HepG2 (cell line): ENCODE data around the gene FAM83C. TPM values are rescaled to one million over a fixed set of nuclear protein-coding genes. Genes with fewer than 3 reads are reported as not detected.

Experiments
- ARHGAP35 ChIP-seq: sonication (generic); formaldehyde crosslinking; IDR thresholded peaks from 2 replicates; pipeline ENCODE4 v1.9.0; 2022; ENCODE audit warnings: mild to moderate bottlenecking, inconsistent platforms, moderate library complexity, missing genetic modification reagents, borderline replicate concordance
- FOXC1 ChIP-seq: sonication (generic); formaldehyde crosslinking; IDR thresholded peaks from 2 replicates; pipeline ENCODE4 v1.8.0; 2022; ENCODE audit warnings: mild to moderate bottlenecking, missing genetic modification reagents, borderline replicate concordance
- FOXK1 ChIP-seq: sonication (generic); formaldehyde crosslinking; IDR thresholded peaks from 2 replicates; pipeline ENCODE4 v1.4.0; 2020; ENCODE audit warnings: low read depth, missing genetic modification reagents, borderline replicate concordance
- JUN ChIP-seq: sonication (generic); formaldehyde crosslinking; IDR thresholded peaks from 2 replicates; pipeline ENCODE4 v1.4.0; 2020; ENCODE audit warnings: mild to moderate bottlenecking, missing genetic modification reagents
- POGZ ChIP-seq: sonication (generic); formaldehyde crosslinking; IDR thresholded peaks from 2 replicates; pipeline ENCODE4 v1.4.0; 2020; ENCODE audit warnings: mild to moderate bottlenecking, missing genetic modification reagents
- SMARCE1 ChIP-seq: fragments of 450-650 bp; IDR thresholded peaks from 2 replicates; pipeline ENCODE4 v1.6.1; 2017; ENCODE audit warnings: borderline replicate concordance
- SMC3 ChIP-seq: IDR thresholded peaks from 2 replicates; pipeline ENCODE4 v1.6.1; 2011; ENCODE audit warnings: low read length, improper control_type of control experiment
- ZBTB21 ChIP-seq: sonication (generic); formaldehyde crosslinking; IDR thresholded peaks from 2 replicates; pipeline ENCODE4 v1.4.0; 2020; ENCODE audit warnings: missing genetic modification reagents
- ZNF331 ChIP-seq: sonication (generic); formaldehyde crosslinking; IDR thresholded peaks from 2 replicates; pipeline ENCODE4 v1.4.0; 2020; ENCODE audit warnings: missing genetic modification reagents
- ZNF598 ChIP-seq: sonication (generic); formaldehyde crosslinking; IDR thresholded peaks from 2 replicates; pipeline ENCODE4 v1.5.1; 2020; ENCODE audit warnings: mild to moderate bottlenecking, missing genetic modification reagents, borderline replicate concordance
- ZNF614 ChIP-seq: IDR thresholded peaks from 2 replicates; pipeline ENCODE4 v1.6.1; 2018; ENCODE audit warnings: missing biosample characterization, missing genetic modification reagents, inconsistent platforms, borderline replicate concordance
- ZNF672 ChIP-seq: sonication (generic); formaldehyde crosslinking; IDR thresholded peaks from 2 replicates; pipeline ENCODE4 v1.8.1; 2022; ENCODE audit warnings: missing genetic modification reagents
- ZNF674 ChIP-seq: sonication (generic); formaldehyde crosslinking; IDR thresholded peaks from 2 replicates; pipeline ENCODE4 v1.5.0; 2020; ENCODE audit warnings: low read depth, mild to moderate bottlenecking, missing genetic modification reagents
- ZNF710 ChIP-seq: sonication (generic); formaldehyde crosslinking; IDR thresholded peaks from 2 replicates; pipeline ENCODE4 v1.5.0; 2020; ENCODE audit warnings: mild to moderate bottlenecking, missing genetic modification reagents, borderline replicate concordance
- ZNF761 ChIP-seq: sonication (generic); formaldehyde crosslinking; conservative IDR thresholded peaks from 2 replicates; pipeline ENCODE4 v1.4.0; 2020; ENCODE audit warnings: mild to moderate bottlenecking, missing genetic modification reagents
- ZSCAN21 ChIP-seq: sonication (generic); formaldehyde crosslinking; IDR thresholded peaks from 2 replicates; pipeline ENCODE4 v1.8.0; 2022; ENCODE audit warnings: mild to moderate bottlenecking, missing genetic modification reagents, moderate library complexity, borderline replicate concordance
- ZXDC ChIP-seq: sonication (generic); formaldehyde crosslinking; IDR thresholded peaks from 2 replicates; pipeline ENCODE4 v1.5.0; 2020; ENCODE audit warnings: mild to moderate bottlenecking, missing genetic modification reagents
- polyA plus RNA-seq, 8 experiments: library from polyadenylated mRNA; depleted of rRNA in 3 of 8; stranded (reverse) in 7 of 8; unstranded in 1 of 8; fragments of >200 nt; fragmentation: Illumina TruSeq in 4 of 8; extraction: Trizol in 4 of 8; gene quantifications; 2 replicates each; pipeline versions ENCODE4 v1.2.1 to v1.2.3, GENCODE V29; 2011 to 2016; ENCODE audit warnings: low read depth in 4 of 8, missing spikeins in 1 of 8, mixed read lengths in 1 of 8; ENCODE audit not compliant: insufficient read depth in 1 of 8
- total RNA-seq, 5 experiments: library from RNA; depleted of rRNA; stranded (reverse); fragments of >200 nt; fragmentation: Illumina TruSeq; extraction: Trizol; gene quantifications; 2 replicates each; pipeline ENCODE4 v1.2.3, GENCODE V29; 2016; ENCODE audit warnings: low read depth in 1 of 5
- TF ChIP-seq, protein P1 (sequence below), 2 experiments: sonication (generic) in 1 of 2; formaldehyde crosslinking in 1 of 2; IDR thresholded peaks; 2 replicates each; pipeline versions ENCODE4 v1.4.0 to v1.6.1; 2018 to 2020; ENCODE audit warnings: missing genetic modification reagents in 2 of 2, borderline replicate concordance in 1 of 2, low read depth in 1 of 2, mild to moderate bottlenecking in 1 of 2, missing biosample characterization in 1 of 2

FAM83C gene
- total and polyA plus RNA-seq, 2 of the 13 experiments (the other 11 are each of a cell fraction or from before 2014, with no cell fraction given) = 0.04 TPM; not detected in 1

DNA sequence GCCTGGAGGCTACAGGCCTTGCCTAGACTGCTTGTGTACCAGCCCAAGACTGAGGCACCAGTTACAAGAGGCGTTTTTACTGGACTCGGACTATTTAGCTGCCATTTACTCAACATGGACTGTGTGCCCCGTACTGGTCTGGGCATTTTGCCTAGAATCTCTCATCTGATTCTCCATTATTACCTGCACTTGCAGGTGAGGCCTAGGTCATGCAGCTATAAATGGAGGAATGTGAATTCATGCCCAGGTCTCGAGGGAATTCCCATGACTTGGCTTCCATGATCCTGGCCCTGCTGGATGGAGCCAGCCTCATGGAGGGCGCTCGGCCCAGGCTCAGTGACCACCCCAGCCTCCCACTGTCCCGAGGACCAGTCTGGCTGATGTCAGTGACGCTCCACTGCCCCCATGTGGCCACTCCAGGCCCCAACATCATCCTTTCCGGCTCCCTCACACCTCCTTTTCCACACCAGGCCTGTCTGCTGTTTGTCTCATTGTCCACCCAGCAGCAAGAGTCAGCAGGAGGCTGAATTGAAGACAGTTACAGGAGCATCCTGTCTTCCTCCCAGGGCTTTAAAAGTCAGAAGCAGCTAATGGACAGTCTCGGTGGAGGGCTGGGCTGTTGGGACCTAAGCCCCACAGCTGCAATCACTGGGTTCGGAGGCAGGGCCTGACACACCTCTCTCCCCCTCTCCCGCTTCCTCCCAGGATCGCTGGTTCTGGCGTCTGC is 23.0 kb downstream of the FAM83C start (continued):
- TF ChIP-seq, protein P1, sequence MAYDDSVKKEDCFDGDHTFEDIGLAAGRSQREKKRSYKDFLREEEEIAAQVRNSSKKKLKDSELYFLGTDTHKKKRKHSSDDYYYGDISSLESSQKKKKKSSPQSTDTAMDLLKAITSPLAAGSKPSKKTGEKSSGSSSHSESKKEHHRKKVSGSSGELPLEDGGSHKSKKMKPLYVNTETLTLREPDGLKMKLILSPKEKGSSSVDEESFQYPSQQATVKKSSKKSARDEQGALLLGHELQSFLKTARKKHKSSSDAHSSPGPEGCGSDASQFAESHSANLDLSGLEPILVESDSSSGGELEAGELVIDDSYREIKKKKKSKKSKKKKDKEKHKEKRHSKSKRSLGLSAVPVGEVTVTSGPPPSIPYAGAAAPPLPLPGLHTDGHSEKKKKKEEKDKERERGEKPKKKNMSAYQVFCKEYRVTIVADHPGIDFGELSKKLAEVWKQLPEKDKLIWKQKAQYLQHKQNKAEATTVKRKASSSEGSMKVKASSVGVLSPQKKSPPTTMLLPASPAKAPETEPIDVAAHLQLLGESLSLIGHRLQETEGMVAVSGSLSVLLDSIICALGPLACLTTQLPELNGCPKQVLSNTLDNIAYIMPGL (CRISPR knock-in tag; IDR thresholded peaks at IDR 0.05; ENCODE audit: borderline replicate concordance in 1 of 2, low read depth in 1 of 2) = peak; percentile 83 to 94
- TF ChIP-seq JUN (CRISPR knock-in tag) (peak; percentile 50; the same call in 1 of the 2 replicates), ZXDC (CRISPR knock-in tag) (no peak), ZNF614 (0 out of 2 replicates have a peak, but pooled peaks have one; percentile 33), FOXC1 (CRISPR knock-in tag) (peak; percentile 71; the same call in 1 of the 2 replicates), ARHGAP35 (CRISPR knock-in tag) (peak; percentile 40; the same call in 1 of the 2 replicates), ZSCAN21 (CRISPR knock-in tag) (peak; percentile 67; the same call in 1 of the 2 replicates), ZNF672 (no peak), ZNF710 (peak; percentile 54; the same call in 1 of the 2 replicates), SMARCE1 (no peak), FOXK1 (peak; percentile 33; the same call in 1 of the 2 replicates), ZBTB21 (CRISPR knock-in tag) (0 out of 2 replicates have a peak, but pooled peaks have one; percentile 18), POGZ (CRISPR knock-in tag) (peak; percentile 44; the same call in 1 of the 2 replicates), ZNF761 (CRISPR knock-in tag) (no peak), ZNF674 (no peak), ZNF331 (no peak; the same call in 1 of the 2 replicates), SMC3 (peak; percentile 85), ZNF598 (CRISPR knock-in tag) (peak; percentile 80; the same call in 1 of the 2 replicates)
